Rectal smooth muscle tissue (tissue), 1 donor: ENCODE data around the gene PAQR7.

Experiments used
- H3K27ac ChIP-seq: one replicate; pipeline ENCODE4 v1.7.0; 2013; ENCODE audit warnings: low read depth, low read length, inconsistent platforms
- H3K27me3 ChIP-seq: one replicate; pipeline ENCODE4 v1.7.0; 2013; ENCODE audit warnings: low read length; ENCODE audit not compliant: control insufficient read depth, insufficient read depth
- H3K36me3 ChIP-seq: one replicate; pipeline ENCODE4 v1.7.0; 2013; ENCODE audit warnings: low read length; ENCODE audit not compliant: control insufficient read depth, insufficient read depth
- H3K4me1 ChIP-seq: one replicate; pipeline ENCODE4 v1.7.0; 2013; ENCODE audit warnings: low read length; ENCODE audit not compliant: control insufficient read depth, insufficient read depth
- H3K4me3 ChIP-seq: one replicate; pipeline ENCODE4 v1.7.0; 2013; ENCODE audit warnings: low read length
- H3K9ac ChIP-seq: one replicate; pipeline ENCODE4 v1.7.0; 2013; ENCODE audit warnings: low read length

The PAQR7 gene

DNA sequence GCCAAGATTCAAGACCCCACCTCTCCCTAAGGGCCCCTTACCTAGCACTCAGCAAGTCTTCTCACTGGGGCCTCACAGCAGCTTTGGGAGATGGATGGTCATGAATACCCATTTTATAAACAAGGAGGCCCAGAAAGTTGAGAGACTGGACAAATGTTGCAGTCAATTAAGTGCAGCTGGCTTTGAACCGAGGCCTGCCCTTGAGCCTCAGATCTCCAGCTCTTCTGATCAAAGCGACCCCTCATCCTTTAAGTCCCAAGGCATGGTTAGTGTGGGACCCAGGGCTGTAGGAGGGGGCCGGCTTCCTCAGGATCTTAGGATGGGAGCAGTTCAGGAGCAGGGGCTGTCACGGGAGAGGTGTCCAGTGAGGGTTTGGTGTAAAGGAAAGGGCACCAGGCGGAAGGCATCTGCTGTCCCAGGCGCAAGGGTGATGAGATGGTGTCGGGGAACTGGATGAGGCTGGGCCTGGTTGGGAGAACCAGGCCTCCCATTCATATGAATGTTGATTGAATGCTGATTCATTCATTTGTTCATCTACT, 60.9 kb downstream of the PAQR7 start:
- no peak overlapping the region for H3K27ac ChIP-seq
- H3K9ac ChIP-seq: no peak overlapping the region
- no peak overlapping the region for H3K4me3 ChIP-seq
- peaks cover 8% of the 10 kb centered on the region for H3K4me1 ChIP-seq
- no peaks in the 10 kb centered on the region for H3K27me3 ChIP-seq
- peaks cover 4% of the 10 kb centered on the region for H3K36me3 ChIP-seq

DNA sequence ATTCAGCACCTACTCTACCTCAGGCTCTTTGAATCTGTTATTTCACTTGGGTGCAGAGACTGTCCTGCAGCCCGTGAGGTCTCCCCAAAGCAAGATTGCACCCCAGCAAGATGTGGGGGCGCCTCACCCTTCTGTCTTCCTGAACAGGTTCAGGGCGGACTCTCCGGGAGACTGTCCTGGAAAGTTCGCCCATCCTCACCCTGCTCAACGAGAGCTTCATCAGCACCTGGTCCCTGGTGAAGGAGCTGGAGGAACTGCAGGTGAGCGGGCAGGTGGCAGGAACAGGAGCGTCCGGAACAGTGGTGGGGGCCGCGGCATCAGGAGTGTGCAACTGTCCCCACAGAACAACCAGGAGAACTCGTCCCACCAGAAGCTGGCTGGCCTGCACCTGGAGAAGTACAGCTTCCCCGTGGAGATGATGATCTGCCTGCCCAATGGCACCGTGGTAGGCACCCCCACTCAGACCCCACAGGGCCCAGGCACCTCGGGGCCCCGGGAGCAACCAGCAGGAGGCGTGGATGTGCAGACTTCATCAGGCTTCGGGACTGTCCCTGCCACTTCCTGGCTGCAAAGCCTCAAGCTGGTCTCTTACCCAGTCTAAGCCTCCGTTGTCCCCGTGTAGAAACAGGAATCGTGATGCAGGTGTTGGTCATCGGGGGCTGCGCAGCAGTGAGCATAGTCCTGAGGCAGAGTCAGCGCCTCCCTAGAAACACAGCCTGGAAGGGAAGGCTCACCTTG, 61.6 kb downstream of the PAQR7 start:
- Histone ChIP-seq H3K27ac (no peak overlapping the region), H3K36me3 (peaks cover 4% of the 10 kb centered on the region), H3K4me3 (no peak overlapping the region), H3K9ac (no peak overlapping the region), H3K27me3 (no peaks in the 10 kb centered on the region), H3K4me1 (peaks cover 6% of the 10 kb centered on the region)

DNA sequence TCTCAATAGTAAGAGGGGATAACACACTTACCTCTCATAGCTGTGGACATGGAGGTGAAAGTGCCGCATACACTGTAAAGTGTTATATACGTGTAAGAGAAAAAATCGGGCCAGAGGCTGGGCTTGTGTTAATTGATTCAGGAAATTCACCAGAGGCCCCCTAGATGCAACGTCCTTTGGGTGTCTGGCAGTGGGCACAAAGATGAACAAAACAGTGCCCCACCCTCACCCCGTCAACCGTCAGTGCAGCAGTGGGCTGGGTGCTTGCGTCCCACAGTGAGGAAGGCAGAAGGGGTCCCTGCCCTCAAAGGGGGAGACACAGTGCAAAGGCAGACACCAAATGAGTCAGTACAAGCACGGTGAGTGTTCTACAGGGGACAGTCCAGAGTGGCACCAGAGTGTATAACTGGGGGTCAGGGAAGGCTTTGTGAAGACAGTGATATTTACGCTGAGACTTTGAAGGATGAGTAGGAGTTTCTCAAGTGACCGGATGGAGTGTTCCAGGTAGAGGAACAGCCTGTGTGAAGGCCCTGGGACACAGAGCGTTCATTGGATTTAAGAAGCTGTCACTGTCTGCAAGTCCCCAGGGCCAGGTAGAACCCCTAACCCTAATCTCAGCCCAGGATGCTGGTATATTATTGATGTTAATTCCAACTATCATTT, 62.3 kb downstream of the PAQR7 start:
- Histone ChIP-seq H3K27ac (no peak overlapping the region), H3K36me3 (peaks cover 4% of the 10 kb centered on the region), H3K9ac (no peak overlapping the region), H3K27me3 (no peaks in the 10 kb centered on the region), H3K4me3 (no peak overlapping the region), H3K4me1 (no peaks in the 10 kb centered on the region)
